Natural killer cell (primary cell): ENCODE data around the gene VEGFB. TPM values are rescaled to one million over a fixed set of nuclear protein-coding genes. Genes with fewer than 3 reads are reported as not detected.
A peak's percentile ranks its signal among the peaks of the same experiment; 100 is the strongest.

Source experiments
- ATAC-seq, 3 donors: fragments of 150-1000 bp in 2 of 3; fragments of 200-7000 bp in 1 of 3; cut with Tn5 transposase; 1 replicate in 1 of 3; 2 replicates in 2 of 3; pipeline ENCODE4 v1.10.0; 2021; ENCODE audit warnings: mild to moderate bottlenecking in 2 of 3, moderate library complexity in 2 of 3
- DNase-seq, 2 donors: peaks; one replicate each; pipeline versions ENCODE4 v3.0.0 to v3.0.0-alpha.2; 2013 to 2021; ENCODE audit warnings: mixed read lengths in 1 of 2
- H3K27ac ChIP-seq: one replicate; pipeline ENCODE4 v1.5.1; 2013; ENCODE audit warnings: mild to moderate bottlenecking, low read length
- H3K27me3 ChIP-seq: one replicate; pipeline ENCODE4 v1.6.1; 2013; ENCODE audit warnings: low read length; ENCODE audit not compliant: control insufficient read depth, insufficient read depth
- H3K36me3 ChIP-seq: one replicate; pipeline ENCODE4 v1.6.1; 2013; ENCODE audit warnings: low read length; ENCODE audit not compliant: control insufficient read depth, insufficient read depth
- H3K4me1 ChIP-seq: one replicate; pipeline ENCODE4 v1.6.1; 2013; ENCODE audit warnings: low read length; ENCODE audit not compliant: control insufficient read depth, insufficient read depth
- H3K4me3 ChIP-seq: one replicate; pipeline ENCODE4 v1.5.1; 2013; ENCODE audit warnings: low read length
- H3K9me3 ChIP-seq: one replicate; pipeline ENCODE4 v1.6.1; 2013; ENCODE audit warnings: low read length; ENCODE audit not compliant: control insufficient read depth, insufficient read depth
- H3K27ac Mint-ChIP-seq, 2 donors: one replicate each; pipeline ENCODE4 v1.8.0; 2022; ENCODE audit warnings: mild to moderate bottlenecking in 2 of 2, mixed read lengths in 2 of 2, moderate library complexity in 1 of 2
- H3K27me3 Mint-ChIP-seq, 2 donors: one replicate each; pipeline ENCODE4 v1.8.0; 2022; ENCODE audit warnings: low read depth in 2 of 2, mixed read lengths in 2 of 2
- H3K36me3 Mint-ChIP-seq: one replicate; pipeline ENCODE4 v1.8.0; 2022; ENCODE audit warnings: mixed read lengths
- H3K4me1 Mint-ChIP-seq, 2 donors: one replicate each; pipeline ENCODE4 v1.8.0; 2022; ENCODE audit warnings: mixed read lengths in 2 of 2
- H3K4me3 Mint-ChIP-seq: one replicate; pipeline ENCODE4 v1.8.0; 2022; ENCODE audit warnings: mild to moderate bottlenecking, moderate library complexity, mixed read lengths
- H3K9me3 Mint-ChIP-seq, 2 donors: one replicate each; pipeline ENCODE4 v1.8.0; 2022; ENCODE audit warnings: mixed read lengths in 2 of 2
- WGBS: methylation state at CpG from one replicate; pipeline ENCODE4 v1.1.7; 2013; ENCODE audit warnings: missing lambda C conversion rate; ENCODE audit not compliant: insufficient coverage; 5-methylcytosine and 5-hydroxymethylcytosine counted together
- intact Hi-C: fragments of 100-400 bp; cut with micrococcal nuclease; formaldehyde crosslinking; loops from one replicate; pipeline ENCODE4 v1.14.2; 2022
- total RNA-seq, 4 donors: library from RNA; stranded (reverse); fragments of 120-200 nt in 1 of 4; gene quantifications; one replicate each; pipeline versions ENCODE4 v1.2.3 to v1.2.4, GENCODE V29; 2013 to 2022
- TF ChIP-seq, protein P1 (sequence below): fragments of 200-600 bp; IDR thresholded peaks from one replicate; pipeline ENCODE4 v1.8.0; 2022; ENCODE audit warnings: antibody characterized with exemption

The VEGFB gene
- total RNA-seq, 3 donors from 2014 or later (not counting 1 experiment from before 2014, with no cell fraction given), result 30.7 to 38.7 (median 37.3) TPM

DNA sequence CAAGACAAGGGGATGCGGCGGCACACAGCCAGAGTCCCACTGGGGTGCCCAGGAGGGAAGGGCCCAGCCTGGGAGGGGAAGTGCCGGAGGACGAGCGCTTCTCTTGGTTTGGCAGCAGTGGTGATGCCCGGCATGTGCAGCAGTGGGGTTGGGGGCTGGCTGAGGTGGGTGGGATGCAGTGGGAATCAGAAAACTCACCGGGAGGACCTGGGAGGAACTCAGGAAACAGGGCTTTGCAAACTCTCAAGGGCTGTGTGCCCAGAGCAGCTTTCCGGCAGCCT lies 24.9 kb upstream of the VEGFB start:
- Mint-ChIP-seq H3K4me3 (no peak overlapping the region), H3K4me1 (peaks cover 34 to 59% of the 10 kb centered on the region in 2 donors), H3K9me3 (no peaks in the 10 kb centered on the region), H3K27me3 (no peaks in the 10 kb centered on the region), H3K36me3 (peaks cover 8% of the 10 kb centered on the region), H3K27ac (peak overlapping the region; percentile 88 to 96)
- TF ChIP-seq, protein P1, sequence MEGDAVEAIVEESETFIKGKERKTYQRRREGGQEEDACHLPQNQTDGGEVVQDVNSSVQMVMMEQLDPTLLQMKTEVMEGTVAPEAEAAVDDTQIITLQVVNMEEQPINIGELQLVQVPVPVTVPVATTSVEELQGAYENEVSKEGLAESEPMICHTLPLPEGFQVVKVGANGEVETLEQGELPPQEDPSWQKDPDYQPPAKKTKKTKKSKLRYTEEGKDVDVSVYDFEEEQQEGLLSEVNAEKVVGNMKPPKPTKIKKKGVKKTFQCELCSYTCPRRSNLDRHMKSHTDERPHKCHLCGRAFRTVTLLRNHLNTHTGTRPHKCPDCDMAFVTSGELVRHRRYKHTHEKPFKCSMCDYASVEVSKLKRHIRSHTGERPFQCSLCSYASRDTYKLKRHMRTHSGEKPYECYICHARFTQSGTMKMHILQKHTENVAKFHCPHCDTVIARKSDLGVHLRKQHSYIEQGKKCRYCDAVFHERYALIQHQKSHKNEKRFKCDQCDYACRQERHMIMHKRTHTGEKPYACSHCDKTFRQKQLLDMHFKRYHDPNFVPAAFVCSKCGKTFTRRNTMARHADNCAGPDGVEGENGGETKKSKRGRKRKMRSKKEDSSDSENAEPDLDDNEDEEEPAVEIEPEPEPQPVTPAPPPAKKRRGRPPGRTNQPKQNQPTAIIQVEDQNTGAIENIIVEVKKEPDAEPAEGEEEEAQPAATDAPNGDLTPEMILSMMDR, result no peak
- H3K27ac ChIP-seq, result no peak overlapping the region
- H3K4me3 ChIP-seq, result no peak overlapping the region
- DNase-seq (no peak), ATAC-seq (no peak)
- WGBS, result 92% methylated on average over 8 of the region's 8 CpGs
- intact Hi-C loops, result loop anchor here (5.0 kb wide), 1 partner anchor 133 kb away; the partner anchor contains the start of gene CCDC88B
- peaks cover 39% of the 10 kb centered on the region for H3K36me3 ChIP-seq
- H3K27me3 ChIP-seq, result no peaks in the 10 kb centered on the region
- H3K9me3 ChIP-seq, result no peaks in the 10 kb centered on the region
- H3K4me1 ChIP-seq, result peaks cover 45% of the 10 kb centered on the region

DNA sequence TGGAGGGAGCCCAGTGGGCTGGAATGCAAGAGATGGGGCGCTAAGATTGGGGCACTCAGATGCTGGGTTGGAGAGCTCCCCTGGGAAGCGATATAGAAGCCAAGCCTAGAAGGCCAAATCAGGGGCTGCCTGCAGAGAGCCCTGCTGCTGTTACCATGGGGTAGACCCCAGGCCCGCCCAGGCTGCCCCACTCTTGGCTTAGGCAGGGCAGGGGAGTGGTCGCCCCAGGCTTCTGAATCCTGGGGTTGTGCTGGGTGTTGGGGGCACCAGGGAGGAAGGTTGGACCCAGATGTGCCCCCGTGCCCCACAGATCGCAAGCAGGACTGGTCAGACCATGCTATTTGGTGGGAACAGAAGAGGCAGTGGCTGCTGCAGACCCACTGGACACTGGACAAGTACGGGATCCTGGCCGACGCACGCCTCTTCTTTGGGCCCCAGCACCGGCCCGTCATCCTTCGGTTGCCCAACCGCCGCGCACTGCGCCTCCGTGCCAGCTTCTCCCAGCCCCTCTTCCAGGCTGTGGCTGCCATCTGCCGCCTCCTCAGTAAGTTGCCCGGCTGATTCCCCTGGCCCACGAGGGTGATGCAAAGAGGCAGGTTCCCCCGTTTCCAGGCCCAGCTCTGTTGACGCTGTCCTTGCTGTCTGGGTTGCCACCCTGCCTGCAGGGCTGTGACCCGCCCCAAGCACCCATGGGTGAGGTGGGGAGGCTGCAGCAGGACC lies 23.9 kb upstream of the VEGFB start:
- Mint-ChIP-seq H3K27ac (peak overlapping the region; percentile 88 to 96), H3K4me3 (no peak overlapping the region), H3K27me3 (no peaks in the 10 kb centered on the region), H3K36me3 (peaks cover 8% of the 10 kb centered on the region), H3K9me3 (no peaks in the 10 kb centered on the region), H3K4me1 (peaks cover 30 to 55% of the 10 kb centered on the region in 2 donors)
- no peak for ATAC-seq
- WGBS, result 96% methylated on average over 24 of the region's 24 CpGs
- intact Hi-C loops, result no loop called here
- Histone ChIP-seq H3K4me3 (no peak overlapping the region), H3K9me3 (no peaks in the 10 kb centered on the region), H3K4me1 (peaks cover 35% of the 10 kb centered on the region), H3K27ac (no peak overlapping the region), H3K36me3 (peaks cover 47% of the 10 kb centered on the region), H3K27me3 (no peaks in the 10 kb centered on the region)
- DNase-seq, result no peak
- TF ChIP-seq, protein P1, result no peak

DNA sequence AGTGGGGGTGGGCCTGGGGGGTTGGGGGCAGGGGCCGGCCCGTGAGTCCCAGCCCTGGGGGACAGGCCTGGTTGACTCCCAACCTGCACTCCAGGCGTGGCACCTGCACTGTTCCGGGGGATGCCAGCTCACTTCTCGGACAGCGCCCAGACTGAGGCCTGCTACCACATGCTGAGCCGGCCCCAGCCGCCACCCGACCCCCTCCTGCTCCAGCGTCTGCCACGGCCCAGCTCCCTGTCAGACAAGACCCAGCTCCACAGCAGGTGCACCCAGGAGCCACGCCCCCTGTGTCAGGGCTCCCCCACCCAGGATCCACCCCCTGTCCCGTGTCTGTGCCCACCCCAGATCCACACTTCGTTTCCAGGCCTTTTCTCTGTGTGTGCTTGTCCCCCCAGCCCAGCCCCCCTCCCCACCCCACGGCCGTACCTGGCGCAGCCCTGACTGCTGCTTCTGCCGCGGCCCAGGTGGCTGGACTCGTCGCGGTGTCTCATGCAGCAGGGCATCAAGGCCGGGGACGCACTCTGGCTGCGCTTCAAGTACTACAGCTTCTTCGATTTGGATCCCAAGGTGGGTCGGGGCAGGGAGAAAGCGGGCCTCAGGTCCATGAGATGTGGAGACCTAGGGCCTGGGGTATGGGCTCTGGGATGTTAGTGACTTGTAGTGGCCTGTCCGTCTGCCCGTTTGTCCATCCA lies 23.1 kb upstream of the VEGFB start:
- Mint-ChIP-seq H3K27me3 (no peaks in the 10 kb centered on the region), H3K9me3 (no peaks in the 10 kb centered on the region), H3K27ac (peak overlapping the region in 1 of 2 donors; percentile 58), H3K36me3 (peaks cover 8% of the 10 kb centered on the region), H3K4me1 (peaks cover 23 to 46% of the 10 kb centered on the region in 2 donors), H3K4me3 (no peak overlapping the region)
- TF ChIP-seq, protein P1, result no peak
- no peak overlapping the region for H3K27ac ChIP-seq
- no peak for DNase-seq
- no peaks in the 10 kb centered on the region for H3K27me3 ChIP-seq
- WGBS, result 94% methylated on average over 28 of the region's 30 CpGs
- intact Hi-C loops, result no loop called here
- no peak for ATAC-seq
- no peaks in the 10 kb centered on the region for H3K9me3 ChIP-seq
- H3K4me1 ChIP-seq, result peaks cover 27% of the 10 kb centered on the region
- H3K4me3 ChIP-seq, result no peak overlapping the region
- H3K36me3 ChIP-seq, result peaks cover 47% of the 10 kb centered on the region
